SU-DHL-6 (cell line): ENCODE results near the gene SLC41A1.
A peak's percentile ranks its signal among the peaks of the same experiment; 100 is the strongest.

ENCODE experiments used
- H2AFZ ChIP-seq: fragments of 200-600 bp; sonication (generic); 2 replicates; pipeline ENCODE4 v1.6.1; 2014; ENCODE audit warnings: low read depth, mild to moderate bottlenecking, moderate library complexity, mixed read lengths, antibody characterized with exemption, low read length; ENCODE audit not compliant: severe bottlenecking
- H3F3A ChIP-seq: fragments of 200-600 bp; shearing (Covaris generic); 2 replicates; pipeline ENCODE4 v1.6.0; 2016; ENCODE audit warnings: antibody characterized with exemption, mild to moderate bottlenecking; ENCODE audit not compliant: insufficient read depth
- H3K27ac ChIP-seq: fragments of 200-600 bp; sonication (generic); 2 replicates; pipeline ENCODE4 v1.5.1; 2016; ENCODE audit warnings: low read depth, mild to moderate bottlenecking, low read length, moderate library complexity, mixed read lengths
- H3K27me3 ChIP-seq: fragments of 200-600 bp; sonication (generic), shearing (Covaris generic); 2 replicates; pipeline ENCODE4 v1.6.0; 2014; ENCODE audit warnings: mild to moderate bottlenecking, low read length
- H3K36me3 ChIP-seq: fragments of 200-600 bp; sonication (generic); 2 replicates; pipeline ENCODE4 v1.6.1; 2014; ENCODE audit warnings: mild to moderate bottlenecking, low read length, mixed read lengths
- H3K4me2 ChIP-seq: fragments of 300-600, 200-600 bp; shearing (Covaris generic), sonication (generic); 2 replicates; pipeline ENCODE4 v1.6.0; 2014; ENCODE audit warnings: low read length, low read depth, mild to moderate bottlenecking; ENCODE audit not compliant: poor library complexity, severe bottlenecking
- H3K4me3 ChIP-seq: fragments of 200-600 bp; sonication (generic); 2 replicates; pipeline ENCODE4 v1.5.1; 2014; ENCODE audit warnings: antibody characterized with exemption, low read length, mild to moderate bottlenecking, mixed read lengths; ENCODE audit not compliant: insufficient read depth, poor library complexity, severe bottlenecking
- H3K79me2 ChIP-seq: fragments of 200-600 bp; sonication (generic); 2 replicates; pipeline ENCODE4 v1.6.1; 2014; ENCODE audit warnings: mild to moderate bottlenecking, low read length, moderate library complexity; ENCODE audit not compliant: insufficient read depth
- H3K9ac ChIP-seq: fragments of 200-600 bp; sonication (generic); 2 replicates; pipeline ENCODE4 v1.7.0; 2014; ENCODE audit warnings: mild to moderate bottlenecking, low read length
- H3K9me2 ChIP-seq: fragments of 200-600 bp; sonication (generic); replicated peaks from 2 replicates; pipeline ENCODE4 v1.6.1; 2014; ENCODE audit warnings: low read length; ENCODE audit not compliant: insufficient read depth
- H3K9me3 ChIP-seq: fragments of 200-600 bp; sonication (generic); 2 replicates; pipeline ENCODE4 v1.6.1; 2014; ENCODE audit warnings: low read length, mixed read lengths; ENCODE audit not compliant: insufficient read depth
- H4K20me1 ChIP-seq: fragments of 200-600 bp; sonication (generic); 2 replicates; pipeline ENCODE4 v1.6.1; 2014; ENCODE audit warnings: low read depth, mild to moderate bottlenecking, antibody characterized with exemption, low read length, moderate library complexity, mixed read lengths
- EZH2phosphoT487 ChIP-seq: fragments of 200-600 bp; sonication (generic), shearing (Covaris generic); conservative IDR thresholded peaks from 2 replicates; pipeline ENCODE4 v1.6.1; 2018; ENCODE audit warnings: mild to moderate bottlenecking, antibody characterized with exemption, low read length, moderate library complexity, mixed read lengths
- TF ChIP-seq, protein P1 (sequence below): fragments of 200-600 bp; sonication (generic); IDR thresholded peaks from one replicate; pipeline ENCODE4 v1.5.1; 2017; ENCODE audit warnings: antibody characterized with exemption, mild to moderate bottlenecking, low read length, moderate library complexity; ENCODE audit not compliant: insufficient read depth, poor library complexity, severe bottlenecking

The SLC41A1 gene

DNA sequence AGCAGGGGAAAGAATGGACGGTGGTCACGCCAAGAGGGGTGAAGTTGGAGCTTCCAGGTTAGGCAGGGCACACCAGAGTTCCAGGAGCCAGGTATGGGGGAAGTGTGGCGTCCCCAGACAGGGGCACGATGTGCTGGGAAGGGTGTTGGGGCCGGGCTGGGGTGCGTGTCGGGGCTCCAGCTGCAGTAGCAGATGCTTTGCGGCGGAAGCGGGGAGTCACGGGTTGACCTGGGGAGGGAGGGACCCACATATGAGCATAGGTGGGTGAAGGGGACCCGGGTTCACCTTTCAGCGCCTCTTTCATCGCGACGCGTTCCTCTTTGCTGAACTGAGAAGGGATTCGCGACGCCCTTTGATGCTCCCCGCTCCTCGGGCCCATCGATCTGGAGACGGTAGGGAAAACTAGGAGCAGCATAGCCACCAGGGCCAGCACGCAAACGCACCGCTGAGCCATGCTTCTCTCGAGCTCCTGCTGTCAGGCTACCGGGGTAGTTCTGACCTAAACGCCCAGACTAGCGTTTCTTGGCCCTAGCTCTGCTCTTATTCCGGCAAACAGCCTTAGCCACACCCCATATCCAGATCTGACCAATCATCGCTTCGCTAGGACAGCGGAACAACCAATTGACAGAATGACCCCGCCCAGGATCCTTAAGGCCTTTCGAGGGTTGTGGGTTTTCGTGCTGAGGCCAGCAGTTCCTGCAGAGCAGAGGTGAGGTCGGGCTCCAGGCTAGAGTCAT is 36.8 kb upstream of the SLC41A1 start, which contains the start of gene PM20D1:
Gene PM20D1, minus strand, starts transcription at position 514 of the 737 bp plus-strand sequence. Its CDS starts 60 bp downstream, at position 454.
- no peaks in the 10 kb centered on the region for H3K9me2 ChIP-seq
- no peaks in the 10 kb centered on the region for H3K27me3 ChIP-seq
- H3K36me3 ChIP-seq = no peaks in the 10 kb centered on the region
- H3K4me2 ChIP-seq = peak within 1 kb of the TSS; percentile 44
- H3K27ac ChIP-seq = no peak within 1 kb of the TSS
- H2AFZ ChIP-seq = peak within 1 kb of the TSS; percentile 12
- peak within 1 kb of the TSS; percentile 17 for H3K9ac ChIP-seq
- peaks cover 8% of the 10 kb centered on the region; the same call in 1 of the 2 replicates for H3K9me3 ChIP-seq
- no peaks in the 10 kb centered on the region for H3K79me2 ChIP-seq
- no peaks in the 10 kb centered on the region for H4K20me1 ChIP-seq
- H3F3A ChIP-seq = no peaks in the 10 kb centered on the region
- TF ChIP-seq, protein P1, sequence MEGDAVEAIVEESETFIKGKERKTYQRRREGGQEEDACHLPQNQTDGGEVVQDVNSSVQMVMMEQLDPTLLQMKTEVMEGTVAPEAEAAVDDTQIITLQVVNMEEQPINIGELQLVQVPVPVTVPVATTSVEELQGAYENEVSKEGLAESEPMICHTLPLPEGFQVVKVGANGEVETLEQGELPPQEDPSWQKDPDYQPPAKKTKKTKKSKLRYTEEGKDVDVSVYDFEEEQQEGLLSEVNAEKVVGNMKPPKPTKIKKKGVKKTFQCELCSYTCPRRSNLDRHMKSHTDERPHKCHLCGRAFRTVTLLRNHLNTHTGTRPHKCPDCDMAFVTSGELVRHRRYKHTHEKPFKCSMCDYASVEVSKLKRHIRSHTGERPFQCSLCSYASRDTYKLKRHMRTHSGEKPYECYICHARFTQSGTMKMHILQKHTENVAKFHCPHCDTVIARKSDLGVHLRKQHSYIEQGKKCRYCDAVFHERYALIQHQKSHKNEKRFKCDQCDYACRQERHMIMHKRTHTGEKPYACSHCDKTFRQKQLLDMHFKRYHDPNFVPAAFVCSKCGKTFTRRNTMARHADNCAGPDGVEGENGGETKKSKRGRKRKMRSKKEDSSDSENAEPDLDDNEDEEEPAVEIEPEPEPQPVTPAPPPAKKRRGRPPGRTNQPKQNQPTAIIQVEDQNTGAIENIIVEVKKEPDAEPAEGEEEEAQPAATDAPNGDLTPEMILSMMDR = no peak
- no peak for TF ChIP-seq EZH2phosphoT487
- H3K4me3 ChIP-seq = peak within 1 kb of the TSS; percentile 36

DNA sequence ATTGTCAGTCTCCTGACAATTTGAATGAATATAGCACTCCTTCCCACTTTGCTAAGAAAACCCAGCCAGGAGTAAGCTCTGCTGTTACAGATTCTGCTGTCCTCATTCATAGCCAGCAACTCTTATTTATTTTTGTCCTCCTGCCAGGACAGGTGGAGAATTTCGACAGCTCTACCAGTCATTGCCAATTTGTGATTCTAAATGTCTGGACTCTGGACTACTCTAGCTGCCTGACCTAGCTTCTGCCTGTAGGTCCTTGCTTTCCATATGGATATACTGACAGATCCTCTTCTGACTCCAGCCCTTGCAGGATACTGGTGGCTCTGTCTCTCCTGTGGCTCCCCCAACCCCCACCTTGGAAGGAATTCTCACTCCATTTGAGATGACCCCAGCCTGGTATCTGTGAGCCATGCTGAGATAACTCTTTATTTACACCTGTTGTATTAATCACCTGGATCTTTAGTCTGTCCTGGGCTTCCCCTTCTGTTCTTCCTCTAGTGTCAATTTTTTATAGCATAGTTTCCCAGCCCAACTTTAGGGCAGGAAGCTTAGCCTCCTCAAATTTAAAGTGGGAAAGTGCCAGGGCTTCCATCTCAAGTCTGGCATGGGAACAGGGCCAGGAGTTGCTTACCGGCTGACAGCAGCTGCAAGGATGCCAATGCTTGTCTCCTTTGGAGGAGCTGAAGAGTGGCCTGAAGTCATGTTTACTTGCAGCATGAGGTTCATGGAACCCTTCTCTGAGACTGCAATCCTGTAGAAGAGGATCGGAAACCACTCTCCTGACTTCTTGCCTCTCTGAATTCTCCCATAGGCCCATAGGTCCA is 30.2 kb upstream of the SLC41A1 start:
- no peak overlapping the region for H3K9ac ChIP-seq
- no peaks in the 10 kb centered on the region for H3K9me2 ChIP-seq
- H2AFZ ChIP-seq = no peak overlapping the region
- H3F3A ChIP-seq = no peaks in the 10 kb centered on the region
- H3K4me2 ChIP-seq = no peak overlapping the region
- H3K27me3 ChIP-seq = no peaks in the 10 kb centered on the region
- TF ChIP-seq, protein P1 = no peak
- no peak for TF ChIP-seq EZH2phosphoT487
- no peak overlapping the region for H3K4me3 ChIP-seq
- no peaks in the 10 kb centered on the region for H3K9me3 ChIP-seq
- no peaks in the 10 kb centered on the region for H3K36me3 ChIP-seq
- no peak overlapping the region for H3K27ac ChIP-seq
- H4K20me1 ChIP-seq = no peaks in the 10 kb centered on the region
- H3K79me2 ChIP-seq = no peaks in the 10 kb centered on the region

DNA sequence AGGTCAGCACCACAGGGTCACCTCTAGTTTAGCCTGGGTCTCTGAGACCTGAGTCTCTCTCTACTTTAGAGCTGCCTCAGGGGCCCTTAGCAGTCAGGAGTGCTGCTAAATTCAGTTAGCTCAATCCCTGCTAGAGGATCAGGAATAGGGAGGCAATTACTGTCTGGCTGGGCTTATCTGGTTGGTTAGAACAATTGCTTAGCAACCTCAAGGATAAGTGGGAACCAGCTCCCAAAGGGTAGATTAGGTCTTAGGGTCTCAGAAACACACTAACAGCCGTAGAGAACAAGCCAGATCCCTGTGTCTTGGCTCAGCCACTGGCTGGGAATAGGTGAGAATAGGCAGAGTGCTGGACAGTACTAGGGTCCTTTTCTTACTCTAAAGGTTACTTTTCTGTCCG is 29.2 kb upstream of the SLC41A1 start:
- Histone ChIP-seq H3K27ac (no peak overlapping the region), H3F3A (no peaks in the 10 kb centered on the region), H3K79me2 (no peaks in the 10 kb centered on the region), H3K9me2 (no peaks in the 10 kb centered on the region), H3K9ac (no peak overlapping the region), H3K4me3 (no peak overlapping the region), H3K36me3 (no peaks in the 10 kb centered on the region), H3K4me2 (no peak overlapping the region), H3K9me3 (no peaks in the 10 kb centered on the region), H2AFZ (no peak overlapping the region), H4K20me1 (no peaks in the 10 kb centered on the region), H3K27me3 (no peaks in the 10 kb centered on the region)
- no peak for TF ChIP-seq EZH2phosphoT487
- TF ChIP-seq, protein P1 = no peak
